Keratinocyte (primary cell): ENCODE results near the gene ACAA1. TPM values are rescaled to one million over a fixed set of nuclear protein-coding genes. Genes with fewer than 3 reads are reported as not detected.

Experiments
- DNase-seq: peaks from one replicate; pipeline ENCODE4 v3.0.0-alpha.2; 2011; ENCODE audit warnings: low read depth, missing footprints, low spot score
- FAIRE-seq: peaks from 2 replicates; lab custom pipeline; 2011; peaks lifted over from hg19 to GRCh38; lab: Jason Lieb, UNC
- H2AFZ ChIP-seq: 2 replicates; pipeline ENCODE4 v1.6.0; 2012; ENCODE audit warnings: low read length, control low read depth, inconsistent platforms; ENCODE audit not compliant: control insufficient read depth
- H3K27ac ChIP-seq: 2 replicates; pipeline ENCODE4 v1.5.1; 2011; ENCODE audit warnings: low read length; ENCODE audit not compliant: control insufficient read depth, insufficient read depth
- H3K27me3 ChIP-seq: 3 replicates; pipeline ENCODE4 v1.6.0; 2011; ENCODE audit warnings: low read length; ENCODE audit not compliant: control insufficient read depth, insufficient read depth; ENCODE audit errors: extremely low read depth
- H3K36me3 ChIP-seq, 2 experiments: 2 replicates in 1 of 2; 3 replicates in 1 of 2; pipeline ENCODE4 v1.5.1; 2011; ENCODE audit warnings: low read length in 2 of 2, mild to moderate bottlenecking in 1 of 2; ENCODE audit not compliant: control insufficient read depth in 2 of 2, insufficient read depth in 2 of 2; ENCODE audit errors: extremely low read depth in 1 of 2
- H3K4me1 ChIP-seq: 3 replicates; pipeline ENCODE4 v1.5.1; 2011; ENCODE audit warnings: low read length; ENCODE audit not compliant: control insufficient read depth, insufficient read depth; ENCODE audit errors: extremely low read depth
- H3K4me2 ChIP-seq: 3 replicates; pipeline ENCODE4 v1.6.0; 2011; ENCODE audit warnings: low read depth, low read length; ENCODE audit not compliant: control insufficient read depth, insufficient read depth; ENCODE audit errors: extremely low read depth
- H3K4me3 ChIP-seq, 3 experiments: fragments of 200-600 bp in 1 of 3; sonication (generic) in 1 of 3; 2 replicates in 2 of 3; 3 replicates in 1 of 3; pipeline ENCODE4 v1.5.1; 2011 to 2016; ENCODE audit warnings: low read length in 3 of 3, mild to moderate bottlenecking in 3 of 3, control low read depth in 2 of 3, inconsistent platforms in 1 of 3, low read depth in 1 of 3, mixed read lengths in 1 of 3, mixed run types in 1 of 3, moderate library complexity in 1 of 3; ENCODE audit not compliant: control insufficient read depth in 2 of 3, insufficient read depth in 2 of 3; ENCODE audit errors: extremely low read depth in 1 of 3
- H3K79me2 ChIP-seq: 2 replicates; pipeline ENCODE4 v1.6.0; 2012; ENCODE audit warnings: low read length; ENCODE audit not compliant: control insufficient read depth, insufficient read depth
- H3K9ac ChIP-seq: 3 replicates; pipeline ENCODE4 v1.6.0; 2011; ENCODE audit warnings: low read length; ENCODE audit not compliant: control insufficient read depth, insufficient read depth; ENCODE audit errors: extremely low read depth
- H3K9me1 ChIP-seq: 3 replicates; pipeline ENCODE4 v1.6.0; 2011; ENCODE audit warnings: low read length; ENCODE audit not compliant: control insufficient read depth, insufficient read depth; ENCODE audit errors: extremely low read depth
- H3K9me3 ChIP-seq: 2 replicates; pipeline ENCODE4 v1.5.1; 2012; ENCODE audit warnings: low read depth, low read length; ENCODE audit not compliant: control insufficient read depth
- H4K20me1 ChIP-seq: 3 replicates; pipeline ENCODE4 v1.6.0; 2011; ENCODE audit warnings: low read length; ENCODE audit not compliant: control insufficient read depth, insufficient read depth; ENCODE audit errors: extremely low read depth
- CTCF ChIP-seq, 3 experiments: IDR thresholded peaks in 1 of 3; conservative IDR thresholded peaks in 1 of 3; optimal IDR thresholded peaks in 1 of 3; 2 replicates in 2 of 3; 3 replicates in 1 of 3; pipeline versions ENCODE3 to v1.5.1; 2011; ENCODE audit warnings: low read length in 3 of 3, mild to moderate bottlenecking in 3 of 3, moderate library complexity in 2 of 3, control low read depth in 1 of 3, inconsistent platforms in 1 of 3; ENCODE audit not compliant: insufficient read depth in 2 of 3; ENCODE audit errors: extremely low read depth in 1 of 3
- EZH2 ChIP-seq: IDR thresholded peaks from one replicate; pipeline ENCODE4 v1.6.1; 2012; ENCODE audit warnings: inconsistent platforms, mild to moderate bottlenecking, low read length, moderate library complexity
- dilution Hi-C: fragments of 300-500 bp; cut with MboI; formaldehyde crosslinking; loops from one replicate; pipeline ENCODE4 v1.7.0; 2020; ENCODE audit warnings: low sequenced_read_pairs; ENCODE audit not compliant: extremely low pct_ligation_motif_present
- polyA plus RNA-seq, 5 experiments: library from polyadenylated mRNA; depleted of rRNA in 3 of 5; stranded (reverse) in 3 of 5; stranded (forward) in 1 of 5; unstranded in 1 of 5; fragments of >200 nt; gene quantifications; 1 replicate in 1 of 5; 2 replicates in 3 of 5; 3 replicates in 1 of 5; pipeline versions ENCODE4 v1.2.1 to v1.2.3, GENCODE V29; 2011 to 2012; ENCODE audit warnings: missing spikeins in 2 of 5, low read depth in 1 of 5, low replicate concordance in 1 of 5

Gene ACAA1
- polyA plus RNA-seq, 1 donor (not counting 4 experiments of a cell fraction or from before 2014, with no cell fraction given): 85.3 TPM

- H3K4me3 ChIP-seq: peak overlapping the region in 1 of 3 experiments; percentile 91
Observed at GRCh38 chr3:38140326-38141172, 3.6 kb upstream of the ACAA1 start.

GRCh38 chr3:38139652-38140051, 2.7 kb upstream of the ACAA1 start:
- no peaks in the 10 kb centered on the region for H3K9me3 ChIP-seq
- dilution Hi-C loops: no loop called here
- peak overlapping the region; percentile 83 for H3K4me2 ChIP-seq
- no peaks in the 10 kb centered on the region for H3K27me3 ChIP-seq
- TF ChIP-seq CTCF (optimal IDR thresholded peaks at IDR 0.05 in 1 of 3, IDR thresholded peaks at IDR 0.05 in 1 of 3, conservative IDR thresholded peaks at IDR 0.05 in 1 of 3; ENCODE audit: extremely low read depth in 1 of 3, insufficient read depth in 2 of 3, low read length in 3 of 3) (no peak), EZH2 (no peak)
- H3K27ac ChIP-seq: peak overlapping the region; percentile 90
- no peak overlapping the region for H2AFZ ChIP-seq
- peaks cover 44% of the 10 kb centered on the region for H3K4me1 ChIP-seq
- peaks cover 45% of the 10 kb centered on the region for H3K79me2 ChIP-seq
- no peaks in the 10 kb centered on the region for H4K20me1 ChIP-seq
- FAIRE-seq (no peak), DNase-seq (no peak)
- no peaks in the 10 kb centered on the region for H3K9me1 ChIP-seq
- peak overlapping the region; percentile 81 to 91 (median 87) for H3K4me3 ChIP-seq
- peaks cover 11 to 20% of the 10 kb centered on the region in 2 experiments for H3K36me3 ChIP-seq
- peak overlapping the region; percentile 85 for H3K9ac ChIP-seq

More at GRCh38 chr3:38140326-38141172, 3.6 kb upstream of the ACAA1 start:
- DNase-seq: no peak
- FAIRE-seq: no peak
- TF ChIP-seq EZH2 (no peak), CTCF (optimal IDR thresholded peaks at IDR 0.05 in 1 of 3, IDR thresholded peaks at IDR 0.05 in 1 of 3, conservative IDR thresholded peaks at IDR 0.05 in 1 of 3; ENCODE audit: extremely low read depth in 1 of 3, insufficient read depth in 2 of 3, low read length in 3 of 3) (peak in 2 of 3 experiments; percentile 23 to 46)
- Histone ChIP-seq H3K27ac (no peak overlapping the region), H3K9me1 (no peaks in the 10 kb centered on the region), H3K4me2 (peak overlapping the region; percentile 83), H3K36me3 (peaks cover 11 to 20% of the 10 kb centered on the region in 2 experiments), H4K20me1 (no peaks in the 10 kb centered on the region), H3K9ac (no peak overlapping the region), H2AFZ (no peak overlapping the region), H3K27me3 (no peaks in the 10 kb centered on the region), H3K4me1 (peaks cover 44% of the 10 kb centered on the region), H3K79me2 (peaks cover 39% of the 10 kb centered on the region), H3K9me3 (no peaks in the 10 kb centered on the region)
- dilution Hi-C loops: no loop called here
